Aorta (tissue), 5 donors: Measurements from ENCODE around the gene KCNT1. TPM values are rescaled to one million over a fixed set of nuclear protein-coding genes. Genes with fewer than 3 reads are reported as not detected.

ENCODE experiments used
- ATAC-seq: fragments of 200-7000 bp; cut with Tn5 transposase; one replicate; pipeline ENCODE4 v1.9.1; 2022; ENCODE audit warnings: moderate library complexity; ENCODE audit not compliant: low FRiP score
- DNase-seq, 2 donors: peaks; one replicate each; pipeline ENCODE4 v3.0.0-alpha.2; 2020
- H3K27ac ChIP-seq, 2 donors: one replicate each; pipeline ENCODE4 v1.5.1; 2013; ENCODE audit warnings: low read length in 2 of 2, mild to moderate bottlenecking in 2 of 2, moderate library complexity in 2 of 2, control low read depth in 1 of 2, inconsistent platforms in 1 of 2, low read depth in 1 of 2
- H3K27me3 ChIP-seq, 2 donors: one replicate each; pipeline ENCODE4 v1.6.1; 2013; ENCODE audit warnings: control low read depth in 1 of 2, low read length in 1 of 2, mild to moderate bottlenecking in 1 of 2, moderate library complexity in 1 of 2; ENCODE audit not compliant: insufficient read depth in 2 of 2, control insufficient read depth in 1 of 2
- H3K36me3 ChIP-seq, 2 donors: one replicate each; pipeline ENCODE4 v1.6.1; 2013; ENCODE audit warnings: control low read depth in 1 of 2, low read length in 1 of 2, mild to moderate bottlenecking in 1 of 2; ENCODE audit not compliant: insufficient read depth in 2 of 2, control insufficient read depth in 1 of 2
- H3K4me1 ChIP-seq, 2 donors: one replicate each; pipeline ENCODE4 v1.6.1; 2013; ENCODE audit warnings: low read length in 2 of 2, control low read depth in 1 of 2, mild to moderate bottlenecking in 1 of 2, moderate library complexity in 1 of 2; ENCODE audit not compliant: insufficient read depth in 2 of 2, control insufficient read depth in 1 of 2
- H3K4me3 ChIP-seq, 2 donors: one replicate each; pipeline ENCODE4 v1.5.1; 2013; ENCODE audit warnings: low read length in 2 of 2, control low read depth in 1 of 2, mild to moderate bottlenecking in 1 of 2
- H3K9me3 ChIP-seq: one replicate; pipeline ENCODE4 v1.6.1; 2013; ENCODE audit warnings: mild to moderate bottlenecking, low read length; ENCODE audit not compliant: control insufficient read depth
- WGBS, 2 donors: extraction: QIAGEN DNeasy Blood & Tissue Kit; methylation state at CpG; one replicate each; pipeline ENCODE4 v1.1.7; 2013; 5-methylcytosine and 5-hydroxymethylcytosine counted together
- intact Hi-C, 2 donors: fragments of 100-400 bp; cut with DNase I; formaldehyde crosslinking; loops; one replicate each; pipeline versions ENCODE4 v1.14.2 to v1.15.0; 2022
- polyA plus RNA-seq, 2 donors: library from polyadenylated mRNA; stranded (reverse); fragments of 200-250 nt; gene quantifications; one replicate each; pipeline ENCODE4 v1.2.3, GENCODE V29; 2013
- total RNA-seq, 2 donors: library from RNA; stranded (reverse); fragmentation: NEBNext Ultra II Directional; extraction: Animal tissue kit (Norgen Biotek cat#: 25700); gene quantifications; one replicate each; pipeline ENCODE4 v1.2.1, GENCODE V29; 2021
- donor health status: healthy with polysubstance abuse.
- donor health status: Bipolar disorder and iron deficiency.
- donor health status: DM: no; HTN: no; CAD: no.
- donor health status: DM: no; HTN: no; CAD: no.
- donor health status: DM: yes; HTN: yes; CAD: no.

Gene KCNT1
- total and polyA plus RNA-seq, 4 donors = 0.16 to 0.78 TPM; not detected in 2

GRCh38 chr9:135793221-135794056 lies 91.5 kb downstream of the KCNT1 start:
- Histone ChIP-seq H3K4me3 (no peak overlapping the region), H3K27ac (no peak overlapping the region), H3K36me3 (no peaks in the 10 kb centered on the region), H3K27me3 (no peaks in the 10 kb centered on the region), H3K4me1 (no peaks in the 10 kb centered on the region), H3K9me3 (no peaks in the 10 kb centered on the region)
- WGBS, 2 donors = 86 to 93% methylated on average over 15 to 16 of the region's 16 CpGs
- DNase-seq = no peak
- ATAC-seq = no peak
- intact Hi-C loops = no loop called here

- WGBS, 2 donors = 86 to 87% methylated on average over 7 of the region's 7 CpGs
- H3K4me3 ChIP-seq = no peak overlapping the region
- no peak for ATAC-seq
- no peaks in the 10 kb centered on the region for H3K27me3 ChIP-seq
- DNase-seq = no peak
- intact Hi-C loops = no loop called here
- H3K36me3 ChIP-seq = no peaks in the 10 kb centered on the region
- H3K4me1 ChIP-seq = no peaks in the 10 kb centered on the region
- no peaks in the 10 kb centered on the region for H3K9me3 ChIP-seq
- H3K27ac ChIP-seq = no peak overlapping the region
These were observed 92.0 kb downstream of the KCNT1 start for GRCh38 chr9:135794057-135794335.

DNA sequence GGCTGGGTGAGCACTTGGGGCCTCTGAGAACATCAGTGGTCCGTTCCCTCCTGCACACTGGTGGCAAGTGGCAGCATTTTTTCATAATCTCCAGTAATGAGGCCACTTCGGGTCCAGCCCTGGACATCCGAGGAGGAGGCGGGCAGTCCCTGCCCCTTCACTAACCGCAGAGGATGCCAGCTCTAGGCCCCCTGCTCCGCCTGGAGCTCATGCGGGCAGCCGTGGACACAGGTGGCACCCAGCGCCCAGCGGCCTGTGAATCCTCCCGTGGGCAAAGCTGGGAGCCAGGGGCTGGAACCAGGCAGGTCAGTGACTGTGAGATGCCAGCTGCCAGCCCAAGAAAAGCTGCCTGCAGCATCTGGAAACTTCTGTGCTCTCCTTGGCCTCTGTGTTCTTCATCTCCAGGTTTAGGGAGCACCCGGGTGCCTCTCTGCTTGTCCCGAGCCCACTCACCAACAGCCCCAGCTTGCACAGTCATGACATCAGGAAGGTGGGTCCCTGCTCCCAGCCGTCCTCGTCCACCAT lies 92.4 kb downstream of the KCNT1 start:
- H3K27ac ChIP-seq = no peak overlapping the region
- no peak overlapping the region for H3K4me3 ChIP-seq
- ATAC-seq (no peak), DNase-seq (no peak)
- no peaks in the 10 kb centered on the region for H3K27me3 ChIP-seq
- WGBS, 2 donors = 87% methylated on average over 15 of the region's 15 CpGs
- no peaks in the 10 kb centered on the region for H3K4me1 ChIP-seq
- H3K9me3 ChIP-seq = no peaks in the 10 kb centered on the region
- intact Hi-C loops = no loop called here
- no peaks in the 10 kb centered on the region for H3K36me3 ChIP-seq

DNA sequence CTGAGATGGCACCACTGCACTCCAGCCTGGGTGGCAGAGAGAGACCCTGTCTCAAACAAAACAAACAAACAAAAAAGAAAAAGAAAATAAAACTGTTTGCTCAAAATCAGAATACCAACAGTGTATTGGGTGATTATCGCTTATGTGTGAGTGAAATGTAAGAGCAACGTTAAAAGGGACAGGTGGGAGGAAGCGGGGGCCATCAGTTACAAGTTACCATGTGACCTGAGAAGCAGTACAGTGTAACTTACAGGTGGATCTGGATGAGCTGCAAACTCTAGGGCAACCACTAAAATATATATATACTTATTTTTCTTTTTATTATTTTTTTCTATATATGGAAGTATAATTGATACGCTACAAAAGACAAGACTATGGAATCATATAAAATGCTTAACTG lies 93.4 kb downstream of the KCNT1 start:
- ATAC-seq (no peak), DNase-seq (no peak)
- 93 to 97% methylated on average over 4 of the region's 4 CpGs for WGBS, 2 donors
- H3K27ac ChIP-seq = no peak overlapping the region
- H3K4me3 ChIP-seq = no peak overlapping the region
- H3K9me3 ChIP-seq = no peaks in the 10 kb centered on the region
- intact Hi-C loops = no loop called here
- H3K4me1 ChIP-seq = no peaks in the 10 kb centered on the region
- no peaks in the 10 kb centered on the region for H3K36me3 ChIP-seq
- H3K27me3 ChIP-seq = no peaks in the 10 kb centered on the region

DNA sequence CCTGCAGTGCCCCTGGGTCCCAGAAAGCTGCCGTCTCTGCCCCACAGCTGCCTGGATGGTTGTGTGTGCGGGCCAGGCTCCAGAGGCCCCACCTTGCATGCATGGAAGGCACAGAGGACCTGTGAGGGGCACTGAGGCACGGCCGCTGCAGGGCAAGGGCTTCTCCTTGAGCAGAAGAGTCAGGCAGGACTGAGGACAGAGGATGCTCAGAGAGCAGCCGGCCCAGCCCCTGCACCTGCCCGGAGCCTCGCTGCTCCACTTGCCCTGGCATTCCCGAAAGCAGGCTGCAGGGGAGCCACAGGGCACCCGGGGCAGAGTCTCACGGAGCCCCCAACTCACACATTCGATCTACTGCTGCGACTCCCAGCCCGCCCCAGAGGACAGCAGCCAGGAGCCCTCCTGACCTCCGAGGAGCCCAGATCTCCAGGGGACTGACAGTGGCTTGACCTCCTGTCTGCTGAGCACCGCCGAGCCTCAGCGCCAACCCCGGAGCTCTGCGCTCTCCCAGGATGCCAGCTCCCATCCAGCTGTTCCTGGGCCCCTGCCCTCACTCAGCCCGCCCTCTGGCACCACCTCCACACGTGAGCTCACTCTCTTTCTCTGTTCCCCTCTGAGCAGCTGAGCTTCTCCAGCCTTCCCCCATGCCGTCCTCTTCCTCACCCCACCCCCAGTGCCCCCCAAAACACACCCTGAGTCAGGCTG lies 95.0 kb downstream of the KCNT1 start:
- DNase-seq (no peak), ATAC-seq (no peak)
- H3K36me3 ChIP-seq = no peaks in the 10 kb centered on the region
- no peaks in the 10 kb centered on the region for H3K27me3 ChIP-seq
- no peak overlapping the region for H3K27ac ChIP-seq
- intact Hi-C loops = no loop called here
- no peaks in the 10 kb centered on the region for H3K4me1 ChIP-seq
- H3K9me3 ChIP-seq = no peaks in the 10 kb centered on the region
- whole genome bisulfite sequencing, 2 donors = 49 to 54% methylated on average over 22 of the region's 22 CpGs
- no peak overlapping the region for H3K4me3 ChIP-seq

GRCh38 chr9:135797507-135798262 lies 95.7 kb downstream of the KCNT1 start:
- Histone ChIP-seq H3K4me3 (no peak overlapping the region), H3K27ac (no peak overlapping the region), H3K36me3 (no peaks in the 10 kb centered on the region), H3K4me1 (no peaks in the 10 kb centered on the region), H3K27me3 (no peaks in the 10 kb centered on the region), H3K9me3 (no peaks in the 10 kb centered on the region)
- WGBS, 2 donors = 19% methylated on average over 24 of the region's 24 CpGs
- peak; percentile 51 for ATAC-seq
- no peak for DNase-seq
- intact Hi-C loops = no loop called here

DNA sequence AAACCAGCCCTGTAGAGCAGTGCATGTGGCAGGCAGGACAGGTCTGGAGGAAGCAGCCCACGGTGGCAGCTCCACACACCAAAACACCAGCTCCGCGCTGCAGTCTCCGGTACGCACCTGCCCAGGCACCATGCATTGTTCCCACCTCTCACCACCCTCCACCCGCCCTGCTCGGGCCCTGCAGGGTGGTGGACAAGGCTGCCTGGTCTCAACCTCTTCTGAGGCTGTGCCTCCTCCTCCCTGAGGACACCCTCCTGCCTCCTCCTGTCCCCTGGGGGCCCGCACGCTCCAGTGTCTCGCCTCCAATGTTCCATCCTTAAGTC lies 96.2 kb downstream of the KCNT1 start:
- H3K4me1 ChIP-seq = no peaks in the 10 kb centered on the region
- intact Hi-C loops = no loop called here
- 47 to 59% methylated on average over 10 of the region's 10 CpGs for WGBS, 2 donors
- H3K36me3 ChIP-seq = no peaks in the 10 kb centered on the region
- no peak overlapping the region for H3K4me3 ChIP-seq
- no peak overlapping the region for H3K27ac ChIP-seq
- no peaks in the 10 kb centered on the region for H3K27me3 ChIP-seq
- DNase-seq = no peak
- no peaks in the 10 kb centered on the region for H3K9me3 ChIP-seq
- ATAC-seq = no peak

DNA sequence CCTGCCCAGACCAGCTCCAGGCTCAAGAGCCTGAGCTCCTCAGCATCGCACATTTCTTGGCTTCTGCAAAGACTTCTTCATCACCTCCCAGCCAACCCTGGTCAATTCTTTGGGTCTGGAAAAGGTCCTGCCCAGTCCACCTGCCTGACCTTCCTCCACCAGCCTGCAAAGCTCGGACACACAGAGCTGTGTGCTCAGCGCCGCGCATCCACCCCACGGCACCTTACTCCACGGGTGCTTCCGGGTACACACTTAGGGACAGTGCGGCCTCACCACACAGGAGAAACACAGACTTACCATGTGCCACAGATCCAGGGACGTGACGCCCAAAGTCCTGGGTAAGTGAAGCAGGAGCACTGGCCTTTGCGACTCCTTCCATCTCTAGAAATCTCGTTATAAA lies 97.3 kb downstream of the KCNT1 start:
- Histone ChIP-seq H3K9me3 (no peaks in the 10 kb centered on the region), H3K27ac (no peak overlapping the region), H3K36me3 (no peaks in the 10 kb centered on the region), H3K4me1 (no peaks in the 10 kb centered on the region), H3K27me3 (no peaks in the 10 kb centered on the region), H3K4me3 (no peak overlapping the region)
- ATAC-seq (no peak), DNase-seq (no peak)
- intact Hi-C loops = no loop called here
- 95% methylated on average over 13 of the region's 13 CpGs for WGBS, 2 donors
